Choroid plexus epithelial cell (primary cell): Measurements from ENCODE around the gene CLSTN2.
A peak's percentile ranks its signal among the peaks of the same experiment; 100 is the strongest.

ENCODE experiments used
- DNase-seq: peaks from one replicate; pipeline ENCODE4 v3.0.0-alpha.2; 2010; ENCODE audit warnings: low read depth
- H3K4me3 ChIP-seq: 2 replicates; pipeline ENCODE4 v1.5.1; 2011; ENCODE audit warnings: low read depth, mild to moderate bottlenecking, control low read depth, low read length, moderate library complexity
- CTCF ChIP-seq: conservative IDR thresholded peaks from 2 replicates; pipeline ENCODE4 v1.5.1; 2011; ENCODE audit warnings: low read depth, mild to moderate bottlenecking, control low read depth, inconsistent platforms, low read length, moderate library complexity

The CLSTN2 gene

GRCh38 chr3:140377644-140378043, 442.7 kb downstream of the CLSTN2 start:
- TF ChIP-seq CTCF = peak; percentile 48
- DNase-seq = peak; percentile 39
- H3K4me3 ChIP-seq = no peak overlapping the region

- no peak for TF ChIP-seq CTCF
- no peak for DNase-seq
- H3K4me3 ChIP-seq = no peak overlapping the region
These were observed 443.8 kb downstream of the CLSTN2 start for GRCh38 chr3:140378571-140379340.

- H3K4me3 ChIP-seq = no peak overlapping the region
- no peak for DNase-seq
- no peak for TF ChIP-seq CTCF
These were observed 449.2 kb downstream of the CLSTN2 start for GRCh38 chr3:140384028-140384771.

- no peak for TF ChIP-seq CTCF
- no peak for DNase-seq
- H3K4me3 ChIP-seq = no peak overlapping the region
These were observed 449.9 kb downstream of the CLSTN2 start for GRCh38 chr3:140384876-140385275.

- no peak overlapping the region for H3K4me3 ChIP-seq
- no peak for TF ChIP-seq CTCF
- no peak for DNase-seq
These were observed 451.5 kb downstream of the CLSTN2 start for GRCh38 chr3:140386357-140387100.

- DNase-seq = no peak
- no peak for TF ChIP-seq CTCF
- no peak overlapping the region for H3K4me3 ChIP-seq
These were observed 452.3 kb downstream of the CLSTN2 start for GRCh38 chr3:140387244-140387643.
